COLO668 (cell line): ENCODE results near the gene CKMT1A.

Experiments used
- DNase-seq: peaks from one replicate; lab custom pipeline; 2025; ENCODE audit not compliant: unreplicated experiment; lab: John Stamatoyannopoulos, UW

Gene CKMT1A

GRCh38 chr15:43746903-43747309 is 53.2 kb downstream of the CKMT1A start:
- DNase-seq = peak; percentile 24

- no peak for DNase-seq
Observed at GRCh38 chr15:43748376-43748775, 54.7 kb downstream of the CKMT1A start.
